H1 (cell line): Measurements from ENCODE around the gene DDA1. TPM values are rescaled to one million over a fixed set of nuclear protein-coding genes. Genes with fewer than 3 reads are reported as not detected.
A peak's percentile ranks its signal among the peaks of the same experiment; 100 is the strongest.

Experiments used
- CTBP2 ChIP-seq: IDR thresholded peaks from 2 replicates; pipeline ENCODE4 v1.7.0; 2011; ENCODE audit warnings: borderline replicate concordance, mild to moderate bottlenecking, moderate library complexity, mixed read lengths, low read length; ENCODE audit not compliant: insufficient read depth, insufficient read length
- EZH2 ChIP-seq: fragments of 200-600 bp; sonication (generic); IDR thresholded peaks from 2 replicates; pipeline ENCODE4 v1.7.1; 2012; ENCODE audit warnings: low read depth, mild to moderate bottlenecking, moderate library complexity, low read length, inconsistent platforms; ENCODE audit not compliant: severe bottlenecking
- FOSL1 ChIP-seq: IDR thresholded peaks from 2 replicates; pipeline ENCODE4 v1.6.1; 2011; ENCODE audit warnings: mild to moderate bottlenecking, low read depth, low read length, moderate library complexity; ENCODE audit not compliant: insufficient read depth
- RAD21 ChIP-seq, 2 experiments: IDR thresholded peaks in 1 of 2; conservative IDR thresholded peaks in 1 of 2; 2 replicates each; pipeline ENCODE4 v1.6.1; 2011; ENCODE audit warnings: low read depth in 2 of 2, low read length in 2 of 2, improper control_type of control experiment in 1 of 2, inconsistent platforms in 1 of 2, mild to moderate bottlenecking in 1 of 2, moderate library complexity in 1 of 2
- SIN3A ChIP-seq, 2 experiments: IDR thresholded peaks in 1 of 2; conservative IDR thresholded peaks in 1 of 2; 2 replicates each; pipeline ENCODE4 v1.6.1; 2011 to 2012; ENCODE audit warnings: low read length in 2 of 2, improper control_type of control experiment in 1 of 2, low read depth in 1 of 2, mild to moderate bottlenecking in 1 of 2
- SIRT6 ChIP-seq: IDR thresholded peaks from one replicate; pipeline ENCODE4 v1.7.1; 2012; ENCODE audit warnings: low read length, inconsistent platforms
- TAF7 ChIP-seq: optimal IDR thresholded peaks from 2 replicates; pipeline ENCODE3; 2011; ENCODE audit warnings: low read depth, mild to moderate bottlenecking, inconsistent platforms, low read length, moderate library complexity, borderline replicate concordance
- TBP ChIP-seq: IDR thresholded peaks from 2 replicates; pipeline ENCODE4 v1.6.1; 2011; ENCODE audit warnings: low read depth, low read length, improper control_type of control experiment
- polyA plus RNA-seq, 7 experiments: library from polyadenylated mRNA; depleted of rRNA in 3 of 7; stranded (reverse) in 5 of 7; unstranded in 2 of 7; fragments of >200 nt in 5 of 7; fragments of 200-250 nt in 2 of 7; gene quantifications; 1 replicate in 5 of 7; 2 replicates in 1 of 7; 4 replicates in 1 of 7; pipeline versions ENCODE4 v1.2.1 to v1.2.3, GENCODE V29; 2011 to 2013; ENCODE audit warnings: missing spikeins in 2 of 7, mixed read lengths in 2 of 7
- total RNA-seq: library from RNA; stranded (reverse); fragmentation: NEBNext Ultra II Directional; extraction: Animal tissue kit (Norgen Biotek cat#: 25700); gene quantifications from 2 replicates; pipeline ENCODE4 v1.2.1, GENCODE V29; 2021

DDA1 gene
- total and polyA plus RNA-seq, 2 of the 8 experiments (the other 6 are each of a cell fraction or from before 2014, with no cell fraction given), result 29.2 to 34.5 TPM

GRCh38 chr19:17305517-17306284 lies 3.7 kb upstream of the DDA1 start, which contains the start of gene MRPL34 (continued):
- TF ChIP-seq SIRT6, result no peak
- no peak for TF ChIP-seq EZH2
- no peak for TF ChIP-seq CTBP2
- no peak for TF ChIP-seq FOSL1
- TF ChIP-seq RAD21 (IDR thresholded peaks at IDR 0.05 in 1 of 2, conservative IDR thresholded peaks at IDR 0.05 in 1 of 2; ENCODE audit: low read depth in 2 of 2, low read length in 2 of 2), result peak; percentile 47 to 63
- peak; percentile 68 to 92; a peak in 2 of 4 replicates for TF ChIP-seq SIN3A (conservative IDR thresholded peaks at IDR 0.05 in 1 of 2, IDR thresholded peaks at IDR 0.05 in 1 of 2; ENCODE audit: low read depth in 1 of 2, low read length in 2 of 2)
- peak; percentile 85 for TF ChIP-seq TBP
- peak; percentile 42 for TF ChIP-seq TAF7
- TF ChIP-seq, all 59 proteins: peak for 24
